K562 (cell line): ENCODE measurements around the gene HERC3. TPM values are rescaled to one million over a fixed set of nuclear protein-coding genes. Genes with fewer than 3 reads are reported as not detected.

ENCODE experiments used
- ATAC-seq: fragments of 200-7000 bp; cut with Tn5 transposase; 3 replicates; pipeline ENCODE4 v1.9.1; 2020; ENCODE audit warnings: moderate library complexity
- BruUV-seq: library from RNA; stranded (reverse); fragments of 400-500 nt; replicated peaks from 2 replicates; lab custom pipeline; 2021; lab: Mats Ljungman, UMichigan
- CTCF ChIA-PET: fragments of 300-600 bp; formaldehyde crosslinking; extraction: SDS; loops from one replicate; lab custom pipeline; 2021; ENCODE audit warnings: low intra/inter-chr PET ratio; lab: Yijun Ruan, JAX
- POLR2A ChIA-PET: fragments of 300-600, 350-650 bp; sonication (Branson Sonifier 250); formaldehyde crosslinking; extraction: SDS; loops from one replicate; lab custom pipeline; 2021; ENCODE audit warnings: antibody characterized with exemption, inconsistent platforms; lab: Yijun Ruan, JAX
- DNase-seq, 4 experiments: peaks; one replicate each; pipeline versions ENCODE4 v3.0.0 to v3.0.0-alpha.2; 2011 to 2018; ENCODE audit warnings: low spot score in 3 of 4, mixed read lengths in 3 of 4; ENCODE audit errors: extremely low read depth in 1 of 4
- FAIRE-seq: peaks from 2 replicates; lab custom pipeline; 2011; peaks lifted over from hg19 to GRCh38; lab: Jason Lieb, UNC
- H2AFZ ChIP-seq: 2 replicates; pipeline ENCODE4 v1.6.0; 2011; ENCODE audit warnings: low read depth, low read length, control low read depth, inconsistent platforms
- H3K27ac ChIP-seq: fragments of 200-600 bp; 3 replicates; pipeline ENCODE4 v1.8.0; 2011; ENCODE audit warnings: low read depth, mild to moderate bottlenecking, control low read depth, inconsistent platforms, low read length, moderate library complexity, mixed read lengths; ENCODE audit errors: extremely low read depth
- H3K27me3 ChIP-seq, 2 experiments: fragments of 300-600 bp in 1 of 2; 2 replicates in 1 of 2; 3 replicates in 1 of 2; pipeline versions ENCODE4 v1.6.0 to v1.8.0; 2011; ENCODE audit warnings: inconsistent platforms in 2 of 2, low read length in 2 of 2, mild to moderate bottlenecking in 1 of 2, mixed read lengths in 1 of 2, moderate library complexity in 1 of 2; ENCODE audit not compliant: control insufficient read depth in 2 of 2, insufficient read depth in 2 of 2
- H3K36me3 ChIP-seq: fragments of 300-600 bp; 3 replicates; pipeline ENCODE4 v1.8.0; 2011; ENCODE audit warnings: mild to moderate bottlenecking, low read length, inconsistent platforms; ENCODE audit not compliant: control insufficient read depth, insufficient read depth
- H3K4me1 ChIP-seq, 2 experiments: fragments of 200-600 bp in 1 of 2; replicated peaks in 1 of 2; 2 replicates in 1 of 2; 3 replicates in 1 of 2; pipeline versions ENCODE4 v1.5.1 to v1.8.0; 2011; ENCODE audit warnings: inconsistent platforms in 2 of 2, low read length in 2 of 2, mild to moderate bottlenecking in 1 of 2, mixed read lengths in 1 of 2, moderate library complexity in 1 of 2; ENCODE audit not compliant: control insufficient read depth in 2 of 2, insufficient read depth in 2 of 2
- H3K4me2 ChIP-seq: 2 replicates; pipeline ENCODE4 v1.6.1; 2011; ENCODE audit warnings: low read length, control low read depth, inconsistent platforms, mixed read lengths; ENCODE audit not compliant: insufficient read depth
- H3K4me3 ChIP-seq: fragments of 200-600 bp; sonication (generic), shearing (Covaris generic); 2 replicates; pipeline ENCODE4 v1.5.1; 2016; ENCODE audit warnings: control low read depth, inconsistent platforms
- H3K79me2 ChIP-seq: fragments of 200-600 bp; 3 replicates; pipeline ENCODE4 v1.8.0; 2011; ENCODE audit warnings: low read length, inconsistent platforms; ENCODE audit not compliant: control insufficient read depth, insufficient read depth
- H3K9ac ChIP-seq, 2 experiments: 2 replicates each; pipeline versions ENCODE4 v1.6.0 to v1.6.1; 2011; ENCODE audit warnings: low read depth in 2 of 2, low read length in 2 of 2, control low read depth in 1 of 2, inconsistent platforms in 1 of 2, mild to moderate bottlenecking in 1 of 2, mixed read lengths in 1 of 2; ENCODE audit not compliant: insufficient read depth in 1 of 2
- H3K9me1 ChIP-seq: one replicate; pipeline ENCODE4 v1.6.0; 2011; ENCODE audit warnings: inconsistent platforms, mild to moderate bottlenecking, low read length, moderate library complexity; ENCODE audit not compliant: control insufficient read depth, insufficient read depth
- H3K9me3 ChIP-seq: replicated peaks from 2 replicates; pipeline ENCODE4 v1.5.1; 2011; ENCODE audit warnings: low read depth, low read length, inconsistent platforms; ENCODE audit not compliant: control insufficient read depth, insufficient read depth
- H4K20me1 ChIP-seq: replicated peaks from 2 replicates; pipeline ENCODE4 v1.6.1; 2011; ENCODE audit warnings: low read length, inconsistent platforms, mixed read lengths; ENCODE audit not compliant: control insufficient read depth, insufficient read depth
- L3MBTL2 ChIP-seq: fragments of 450-650 bp; IDR thresholded peaks from 2 replicates; pipeline ENCODE4 v1.6.1; 2016; ENCODE audit warnings: mild to moderate bottlenecking, moderate library complexity
- PHB2 ChIP-seq: fragments of 450-650 bp; IDR thresholded peaks from 2 replicates; pipeline ENCODE4 v1.6.1; 2017; ENCODE audit warnings: low read depth
- RAD21 ChIP-seq, 2 experiments: fragments of 250-450 bp in 1 of 2; fragments of 450-650 bp in 1 of 2; sonication (Bioruptor Pico) in 1 of 2; formaldehyde crosslinking in 1 of 2; IDR thresholded peaks in 1 of 2; conservative IDR thresholded peaks in 1 of 2; 2 replicates each; pipeline versions ENCODE4 v1.4.0 to v1.8.0; 2020 to 2022; ENCODE audit warnings: mild to moderate bottlenecking in 2 of 2, moderate library complexity in 1 of 2
- RBFOX2 ChIP-seq: fragments of 200-400 bp; formaldehyde crosslinking; IDR thresholded peaks from 2 replicates; pipeline ENCODE4 v1.6.1; 2017; ENCODE audit warnings: low read depth, mild to moderate bottlenecking, low read length, moderate library complexity
- SMC3 ChIP-seq: conservative IDR thresholded peaks from 2 replicates; pipeline ENCODE4 v1.6.1; 2011; ENCODE audit warnings: low read depth, low read length, improper control_type of control experiment; ENCODE audit not compliant: insufficient read depth
- WGBS: fragments of 100-300 bp; shearing (Covaris generic); methylation state at CpG from one replicate; pipeline ENCODE4 v1.1.6; 2016; ENCODE audit warnings: low coverage, mixed read lengths; ENCODE audit not compliant: insufficient coverage; ENCODE audit errors: missing lambda C conversion rate; 5-methylcytosine and 5-hydroxymethylcytosine counted together
- in situ Hi-C: fragments of 300-500 bp; cut with MboI; formaldehyde crosslinking; loops from 4 replicates; pipeline ENCODE4 v1.15.0; 2018; ENCODE audit warnings: inconsistent platforms, mixed read lengths
- intact Hi-C: fragments of 100-400 bp; cut with micrococcal nuclease; formaldehyde crosslinking; loops from 2 replicates; pipeline ENCODE4 v1.14.2; 2022
- polyA plus RNA-seq, 8 experiments: library from polyadenylated mRNA; depleted of rRNA in 4 of 8; stranded (reverse) in 5 of 8; unstranded in 3 of 8; fragments of >200 nt; fragmentation: Nextera tagmentation in 2 of 8; fragmentation: Illumina TruSeq in 1 of 8; extraction: Ambion mirVana in 2 of 8; extraction: Trizol in 1 of 8; gene quantifications; 2 replicates each; pipeline versions ENCODE4 v1.2.1 to v1.2.3, GENCODE V29; 2011 to 2014; ENCODE audit warnings: inconsistent platforms in 1 of 8, missing spikeins in 1 of 8
- total RNA-seq, 7 experiments: library from RNA; depleted of rRNA in 6 of 7; stranded (reverse); fragments of >200 nt in 6 of 7; fragmentation: Illumina TruSeq in 2 of 7; extraction: Trizol in 2 of 7; gene quantifications; 2 replicates each; pipeline versions ENCODE4 v1.2.1 to v1.2.3, GENCODE V29; 2011 to 2021; ENCODE audit warnings: low replicate concordance in 1 of 7
- TF ChIP-seq, protein P1 (sequence below), 2 experiments: fragments of 450-650 bp; formaldehyde crosslinking in 1 of 2; IDR thresholded peaks; 2 replicates each; pipeline versions ENCODE4 v1.4.0 to v1.6.1; 2014 to 2020; ENCODE audit warnings: mild to moderate bottlenecking in 2 of 2, borderline replicate concordance in 1 of 2, low read depth in 1 of 2
- TF ChIP-seq, protein P2 (sequence below), 3 experiments: IDR thresholded peaks in 2 of 3; conservative IDR thresholded peaks in 1 of 3; 2 replicates each; pipeline ENCODE4 v1.5.1; 2011 to 2012; ENCODE audit warnings: low read length in 3 of 3, mild to moderate bottlenecking in 3 of 3, control low read depth in 2 of 3, improper control_type of control experiment in 1 of 3, inconsistent platforms in 1 of 3, low read depth in 1 of 3, mixed read lengths in 1 of 3, moderate library complexity in 1 of 3; ENCODE audit not compliant: insufficient read depth in 2 of 3
- TF ChIP-seq, protein P3 (sequence below), 2 experiments: IDR thresholded peaks; 2 replicates each; pipeline ENCODE4 v1.6.1; 2011; ENCODE audit warnings: borderline replicate concordance in 1 of 2, control low read depth in 1 of 2, low read depth in 1 of 2, low read length in 1 of 2, mild to moderate bottlenecking in 1 of 2, mixed read lengths in 1 of 2, moderate library complexity in 1 of 2; ENCODE audit not compliant: insufficient read depth in 1 of 2, insufficient read length in 1 of 2, poor library complexity in 1 of 2, severe bottlenecking in 1 of 2; ENCODE audit errors: extremely low read depth in 1 of 2

The HERC3 gene
- total and polyA plus RNA-seq, 9 of the 15 experiments (the other 6 are each of a cell fraction or from before 2014, with no cell fraction given), result 1.8 to 13.1 (median 7.6) TPM

DNA sequence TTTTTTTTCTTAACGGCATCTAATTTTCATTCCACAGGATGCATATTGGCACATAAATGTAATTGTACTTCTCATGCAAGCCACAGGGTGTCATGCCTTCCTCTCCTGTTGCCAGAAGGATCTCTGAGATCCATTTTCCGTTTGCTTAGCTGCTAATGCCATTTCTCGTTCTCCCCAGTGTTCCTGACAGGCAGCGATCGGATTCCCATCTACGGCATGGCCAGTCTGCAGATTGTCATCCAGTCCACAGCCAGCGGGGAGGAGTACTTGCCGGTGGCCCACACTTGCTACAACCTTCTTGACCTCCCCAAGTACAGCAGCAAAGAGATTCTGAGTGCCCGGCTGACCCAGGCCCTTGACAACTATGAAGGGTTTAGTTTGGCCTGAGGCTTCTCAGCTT is 114.3 kb downstream of the HERC3 start:
- Histone ChIP-seq H3K4me1 (no peaks in the 10 kb centered on the region; a peak in 1 of 5 replicates), H2AFZ (no peak overlapping the region), H3K79me2 (no peaks in the 10 kb centered on the region), H3K9me1 (no peaks in the 10 kb centered on the region), H3K4me3 (no peak overlapping the region), H3K4me2 (no peak overlapping the region), H3K27me3 (no peaks in the 10 kb centered on the region), H3K9me3 (no peaks in the 10 kb centered on the region; the same call in 1 of the 2 replicates), H3K27ac (no peak overlapping the region), H3K9ac (peak overlapping the region in 1 of 2 experiments; percentile 54; a peak in 1 of 4 replicates), H4K20me1 (no peaks in the 10 kb centered on the region), H3K36me3 (no peaks in the 10 kb centered on the region)
- ChIA-PET CTCF (interaction anchor here (1.7 kb wide), 1 partner anchor 318 kb away, joined by 8 read pairs; no protein-coding TSS in a partner anchor), POLR2A (interaction anchor here (0.6 kb wide), 1 partner anchor 1164 kb away, joined by 3 read pairs; no protein-coding TSS in a partner anchor)
- in situ Hi-C loops, result no loop called here
- no TSS peak for BruUV-seq
- FAIRE-seq (peak; percentile 72), ATAC-seq (peak; percentile 75; the same call in 2 of the 3 replicates), DNase-seq (peak in 1 of 4 experiments; percentile 30)
- 68% methylated on average over 9 of the region's 9 CpGs for WGBS
- intact Hi-C loops, result loop anchor here (1.0 to 5.0 kb wide), 2 partner anchors 86 to 318 kb away; no protein-coding TSS in a partner anchor
- TF ChIP-seq SMC3 (peak; percentile 48; the same call in 1 of the 2 replicates), L3MBTL2 (no peak), PHB2 (no peak), RBFOX2 (no peak), RAD21 (CRISPR knock-in tag; conservative IDR thresholded peaks at IDR 0.05 in 1 of 2, IDR thresholded peaks at IDR 0.05 in 1 of 2) (peak in 1 of 2 experiments; percentile 45; a peak in 2 of 4 replicates)
- TF ChIP-seq, protein P1, sequence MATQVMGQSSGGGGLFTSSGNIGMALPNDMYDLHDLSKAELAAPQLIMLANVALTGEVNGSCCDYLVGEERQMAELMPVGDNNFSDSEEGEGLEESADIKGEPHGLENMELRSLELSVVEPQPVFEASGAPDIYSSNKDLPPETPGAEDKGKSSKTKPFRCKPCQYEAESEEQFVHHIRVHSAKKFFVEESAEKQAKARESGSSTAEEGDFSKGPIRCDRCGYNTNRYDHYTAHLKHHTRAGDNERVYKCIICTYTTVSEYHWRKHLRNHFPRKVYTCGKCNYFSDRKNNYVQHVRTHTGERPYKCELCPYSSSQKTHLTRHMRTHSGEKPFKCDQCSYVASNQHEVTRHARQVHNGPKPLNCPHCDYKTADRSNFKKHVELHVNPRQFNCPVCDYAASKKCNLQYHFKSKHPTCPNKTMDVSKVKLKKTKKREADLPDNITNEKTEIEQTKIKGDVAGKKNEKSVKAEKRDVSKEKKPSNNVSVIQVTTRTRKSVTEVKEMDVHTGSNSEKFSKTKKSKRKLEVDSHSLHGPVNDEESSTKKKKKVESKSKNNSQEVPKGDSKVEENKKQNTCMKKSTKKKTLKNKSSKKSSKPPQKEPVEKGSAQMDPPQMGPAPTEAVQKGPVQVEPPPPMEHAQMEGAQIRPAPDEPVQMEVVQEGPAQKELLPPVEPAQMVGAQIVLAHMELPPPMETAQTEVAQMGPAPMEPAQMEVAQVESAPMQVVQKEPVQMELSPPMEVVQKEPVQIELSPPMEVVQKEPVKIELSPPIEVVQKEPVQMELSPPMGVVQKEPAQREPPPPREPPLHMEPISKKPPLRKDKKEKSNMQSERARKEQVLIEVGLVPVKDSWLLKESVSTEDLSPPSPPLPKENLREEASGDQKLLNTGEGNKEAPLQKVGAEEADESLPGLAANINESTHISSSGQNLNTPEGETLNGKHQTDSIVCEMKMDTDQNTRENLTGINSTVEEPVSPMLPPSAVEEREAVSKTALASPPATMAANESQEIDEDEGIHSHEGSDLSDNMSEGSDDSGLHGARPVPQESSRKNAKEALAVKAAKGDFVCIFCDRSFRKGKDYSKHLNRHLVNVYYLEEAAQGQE (IDR thresholded peaks at IDR 0.05; ENCODE audit: borderline replicate concordance), result peak; percentile 31; the same call in 1 of the 2 replicates
- TF ChIP-seq, protein P1 (CRISPR knock-in tag; IDR thresholded peaks at IDR 0.05; ENCODE audit: low read depth), result no peak
- TF ChIP-seq, protein P2, sequence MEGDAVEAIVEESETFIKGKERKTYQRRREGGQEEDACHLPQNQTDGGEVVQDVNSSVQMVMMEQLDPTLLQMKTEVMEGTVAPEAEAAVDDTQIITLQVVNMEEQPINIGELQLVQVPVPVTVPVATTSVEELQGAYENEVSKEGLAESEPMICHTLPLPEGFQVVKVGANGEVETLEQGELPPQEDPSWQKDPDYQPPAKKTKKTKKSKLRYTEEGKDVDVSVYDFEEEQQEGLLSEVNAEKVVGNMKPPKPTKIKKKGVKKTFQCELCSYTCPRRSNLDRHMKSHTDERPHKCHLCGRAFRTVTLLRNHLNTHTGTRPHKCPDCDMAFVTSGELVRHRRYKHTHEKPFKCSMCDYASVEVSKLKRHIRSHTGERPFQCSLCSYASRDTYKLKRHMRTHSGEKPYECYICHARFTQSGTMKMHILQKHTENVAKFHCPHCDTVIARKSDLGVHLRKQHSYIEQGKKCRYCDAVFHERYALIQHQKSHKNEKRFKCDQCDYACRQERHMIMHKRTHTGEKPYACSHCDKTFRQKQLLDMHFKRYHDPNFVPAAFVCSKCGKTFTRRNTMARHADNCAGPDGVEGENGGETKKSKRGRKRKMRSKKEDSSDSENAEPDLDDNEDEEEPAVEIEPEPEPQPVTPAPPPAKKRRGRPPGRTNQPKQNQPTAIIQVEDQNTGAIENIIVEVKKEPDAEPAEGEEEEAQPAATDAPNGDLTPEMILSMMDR (IDR thresholded peaks at IDR 0.05 in 2 of 3, conservative IDR thresholded peaks at IDR 0.05 in 1 of 3; ENCODE audit: insufficient read depth in 2 of 3, low read depth in 1 of 3, low read length in 3 of 3), result peak; percentile 43 to 53 (median 48); a peak in 4 of 6 replicates
- TF ChIP-seq, protein P3, sequence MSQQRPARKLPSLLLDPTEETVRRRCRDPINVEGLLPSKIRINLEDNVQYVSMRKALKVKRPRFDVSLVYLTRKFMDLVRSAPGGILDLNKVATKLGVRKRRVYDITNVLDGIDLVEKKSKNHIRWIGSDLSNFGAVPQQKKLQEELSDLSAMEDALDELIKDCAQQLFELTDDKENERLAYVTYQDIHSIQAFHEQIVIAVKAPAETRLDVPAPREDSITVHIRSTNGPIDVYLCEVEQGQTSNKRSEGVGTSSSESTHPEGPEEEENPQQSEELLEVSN (IDR thresholded peaks at IDR 0.05; ENCODE audit: borderline replicate concordance in 1 of 2, extremely low read depth in 1 of 2, insufficient read depth in 1 of 2, insufficient read length in 1 of 2, low read depth in 1 of 2, low read length in 1 of 2, poor library complexity in 1 of 2, severe bottlenecking in 1 of 2), result no peak
